HG02970 (cell line): ENCODE measurements around the gene PDE6A.
"Not testable (repeated sequence)": the region's sequence is repeated elsewhere in the genome, so short reads cannot be mapped to it uniquely, and the experiment has no call there.

Experiments used
- ATAC-seq: cut with Tn5 transposase; IDR thresholded peaks from one replicate; pipeline ENCODE4 v1.9.1; 2021; ENCODE audit warnings: mild to moderate bottlenecking, moderate library complexity, moderate number of reproducible peaks; ENCODE audit not compliant: unreplicated experiment, low FRiP score

Gene PDE6A

DNA sequence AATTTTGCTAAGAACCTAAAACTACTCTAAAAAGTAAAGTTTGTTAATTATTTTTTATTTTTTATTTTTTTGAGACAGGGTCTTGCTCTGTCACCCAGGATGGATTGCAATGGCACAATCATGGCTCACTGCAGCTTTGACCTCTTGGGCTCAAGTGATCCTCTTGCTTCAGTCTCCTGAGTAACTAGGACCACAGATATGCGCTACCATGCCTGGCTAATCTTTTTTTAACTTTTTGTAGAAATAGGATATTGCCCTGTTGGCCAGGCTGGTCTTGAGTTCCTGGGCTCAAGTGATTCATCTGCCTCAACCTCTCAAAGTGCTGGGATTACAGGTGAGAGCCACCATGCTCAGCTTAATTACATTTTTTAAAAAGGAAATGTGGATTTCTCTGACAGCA is 45.8 kb downstream of the PDE6A start:
- ATAC-seq, result no peak

DNA sequence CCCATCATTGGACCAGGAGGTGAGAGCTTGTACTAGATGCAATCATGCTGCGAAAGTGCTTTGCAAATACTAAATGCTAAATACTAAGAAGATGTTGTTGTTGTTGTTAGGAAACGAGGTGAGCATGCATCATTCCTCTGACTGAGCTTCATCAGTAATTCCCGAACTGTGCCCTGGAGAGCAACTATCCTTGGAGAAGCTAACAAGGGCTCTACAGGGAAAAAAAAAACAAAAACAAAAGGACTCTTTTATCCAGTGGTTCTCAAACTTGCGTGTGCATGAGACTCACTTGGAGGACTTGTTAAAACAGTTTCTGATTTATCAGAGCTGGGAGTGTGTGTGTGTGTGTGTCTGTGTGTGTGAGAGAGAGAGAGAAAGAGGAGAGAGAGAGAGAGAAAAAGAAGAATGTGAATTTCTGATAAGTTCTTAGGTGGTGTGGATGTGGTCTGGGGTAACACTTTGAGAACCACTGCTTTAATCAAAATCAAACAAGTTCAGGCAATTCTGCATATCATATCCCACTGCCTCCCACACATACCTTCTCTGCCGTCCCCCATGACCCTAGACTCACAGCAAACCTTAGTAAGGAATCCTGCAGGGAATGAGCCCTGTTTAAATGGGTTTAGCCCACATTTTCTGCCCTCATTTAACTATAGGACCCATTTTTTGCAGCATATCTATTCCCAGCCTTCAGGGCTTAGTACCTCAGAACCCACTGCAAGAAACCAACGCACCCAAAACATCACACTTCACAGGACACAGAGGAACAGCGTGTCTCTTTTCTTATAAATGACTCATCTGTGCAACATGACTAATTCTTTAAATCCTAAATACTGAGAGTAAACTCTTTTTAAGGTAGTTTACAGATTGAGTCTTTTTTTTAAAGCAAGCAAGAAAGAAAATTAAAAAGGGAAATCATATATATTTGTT is 48.9 kb downstream of the PDE6A start:
- no peak for ATAC-seq

DNA sequence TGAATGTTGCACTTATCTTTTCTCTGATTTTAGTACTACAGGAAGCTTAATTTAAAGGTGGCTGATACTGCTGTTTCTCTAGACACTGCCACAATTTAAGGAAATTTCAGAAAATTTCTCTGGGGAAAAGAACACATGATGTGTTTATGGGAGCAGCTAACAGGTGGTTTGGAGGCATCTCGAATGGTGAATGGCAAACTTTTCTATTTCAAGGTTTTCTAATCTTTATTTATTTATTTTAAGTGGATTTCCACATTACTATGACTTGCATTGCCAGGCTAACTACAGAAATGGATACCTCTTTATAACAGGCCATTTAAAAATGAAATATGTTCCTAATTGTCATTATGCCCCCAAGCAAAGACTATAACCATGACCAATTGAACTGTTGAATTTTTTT is 50.4 kb downstream of the PDE6A start:
- ATAC-seq, result no peak

DNA sequence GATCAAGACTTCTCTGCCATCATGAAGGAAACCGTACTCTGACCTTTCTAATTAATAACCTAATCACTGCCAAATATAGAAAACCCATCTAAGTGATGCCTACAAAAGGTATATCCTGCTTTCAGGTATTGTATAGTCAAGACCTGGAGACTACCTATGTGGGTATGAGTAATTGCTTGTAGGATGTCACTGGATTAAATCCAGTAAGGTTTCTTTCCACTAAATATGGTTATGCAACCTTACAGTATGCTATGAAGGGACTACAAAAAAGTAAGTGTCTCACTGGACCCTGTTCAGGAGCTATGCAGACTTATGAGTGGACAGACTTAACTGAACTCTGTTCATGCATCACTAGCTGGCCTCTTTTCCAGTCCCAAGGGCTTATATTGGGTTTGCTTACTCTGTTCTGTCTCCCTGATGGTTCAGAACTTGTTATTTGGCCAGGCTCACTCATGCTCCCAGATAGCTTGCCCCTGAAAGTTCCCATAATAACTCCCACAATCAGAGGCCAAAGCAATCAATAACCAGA is 51.1 kb downstream of the PDE6A start:
- ATAC-seq, result no peak

DNA sequence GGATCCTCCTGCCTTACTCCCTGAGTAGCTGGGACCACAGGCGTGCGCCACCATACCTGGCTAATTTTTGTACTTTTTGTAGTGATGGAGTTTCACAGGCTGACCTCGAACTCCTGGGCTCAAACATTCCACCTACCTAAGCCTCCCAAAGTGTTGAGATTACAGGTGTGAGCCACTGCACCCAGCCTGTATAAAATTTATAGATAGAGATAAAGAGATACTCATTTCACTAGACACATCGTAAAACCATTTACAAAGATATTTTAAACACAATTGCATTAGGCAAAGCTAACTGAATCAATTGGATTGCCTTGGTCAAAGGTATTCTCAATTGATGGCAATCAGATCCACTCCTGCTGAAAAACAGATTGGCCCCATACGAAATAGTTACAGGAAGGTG is 52.0 kb downstream of the PDE6A start:
- ATAC-seq, result no peak

DNA sequence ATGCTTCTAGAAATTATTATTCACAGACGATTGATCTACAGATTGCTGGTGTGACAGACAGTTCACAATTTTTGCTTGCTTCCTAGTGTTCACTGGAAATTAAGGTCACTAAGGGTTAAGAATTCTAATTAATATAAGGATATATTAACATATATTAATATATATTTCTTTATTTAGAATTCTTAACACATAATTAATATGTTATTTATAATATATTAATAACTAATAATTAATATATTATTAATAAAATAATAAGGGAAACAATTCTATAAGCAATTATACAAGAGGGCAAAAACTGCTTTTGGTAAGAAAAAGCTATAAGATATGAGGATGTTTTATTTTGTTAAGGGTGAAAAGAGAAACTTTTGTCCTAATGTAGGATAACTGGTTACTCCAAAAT is 56.3 kb downstream of the PDE6A start:
- ATAC-seq, result no peak

DNA sequence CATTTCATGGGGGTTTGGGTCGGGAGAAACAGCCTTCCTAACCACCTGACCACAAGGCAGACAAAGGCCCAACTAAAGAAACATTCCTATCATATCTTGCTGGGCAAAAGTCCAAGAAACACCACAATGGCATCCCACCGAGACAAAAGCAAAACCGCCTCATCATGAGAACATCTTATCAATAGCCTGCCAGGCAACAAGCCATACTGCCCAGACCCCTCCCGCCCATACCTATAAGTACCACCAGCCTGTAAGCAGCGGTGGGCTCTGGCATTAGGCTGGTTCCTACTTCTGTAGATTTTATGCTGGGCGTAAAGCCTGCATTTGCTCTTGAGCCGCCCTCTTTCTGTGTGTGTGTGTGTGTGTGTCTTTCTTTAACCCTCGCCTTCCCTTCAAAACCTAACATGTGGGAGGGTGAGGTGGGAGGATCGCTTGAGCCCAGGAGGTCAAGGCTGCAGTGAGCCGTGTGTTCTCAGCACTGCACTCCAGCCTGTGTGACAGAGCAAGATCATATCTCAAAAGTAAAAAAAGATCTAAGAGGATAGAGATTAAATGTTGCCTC is 56.9 kb downstream of the PDE6A start:
- ATAC-seq, result no peak

DNA sequence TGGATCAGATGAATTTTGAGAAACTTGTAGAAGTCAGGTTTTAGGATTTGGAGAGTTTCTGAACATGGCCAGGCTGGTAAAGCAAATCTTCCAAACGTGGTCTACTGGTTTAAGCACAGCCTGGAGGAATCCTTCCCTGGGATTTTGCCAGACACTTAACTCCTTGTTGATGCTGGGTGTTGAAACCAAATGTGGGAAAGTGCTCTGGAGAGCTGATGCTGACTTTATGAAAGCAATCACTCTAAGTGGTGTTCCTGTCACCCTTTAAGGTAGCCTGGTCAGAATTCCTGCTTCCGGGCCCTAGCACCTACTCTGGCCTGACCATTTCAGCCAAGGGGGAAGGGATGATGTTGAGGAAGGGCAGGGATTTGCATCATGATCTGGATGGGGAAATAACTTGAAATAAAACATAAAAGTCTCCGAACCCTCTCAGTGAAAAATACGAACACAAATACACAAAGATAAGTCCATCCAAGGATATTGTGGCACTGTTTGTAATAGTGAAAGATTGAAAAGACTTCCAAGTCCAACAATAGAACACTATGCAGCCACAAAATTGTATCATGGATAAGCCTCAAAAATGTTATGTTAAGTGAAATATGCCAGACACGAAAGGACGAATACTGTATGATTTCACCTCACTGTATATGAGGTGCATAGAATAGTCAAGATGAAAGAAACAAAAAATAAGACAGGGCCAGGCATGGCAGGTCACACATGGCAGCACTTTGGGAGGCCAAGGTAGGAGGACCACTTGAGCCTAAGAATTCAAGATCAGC is 57.7 kb downstream of the PDE6A start:
- ATAC-seq, result no peak

DNA sequence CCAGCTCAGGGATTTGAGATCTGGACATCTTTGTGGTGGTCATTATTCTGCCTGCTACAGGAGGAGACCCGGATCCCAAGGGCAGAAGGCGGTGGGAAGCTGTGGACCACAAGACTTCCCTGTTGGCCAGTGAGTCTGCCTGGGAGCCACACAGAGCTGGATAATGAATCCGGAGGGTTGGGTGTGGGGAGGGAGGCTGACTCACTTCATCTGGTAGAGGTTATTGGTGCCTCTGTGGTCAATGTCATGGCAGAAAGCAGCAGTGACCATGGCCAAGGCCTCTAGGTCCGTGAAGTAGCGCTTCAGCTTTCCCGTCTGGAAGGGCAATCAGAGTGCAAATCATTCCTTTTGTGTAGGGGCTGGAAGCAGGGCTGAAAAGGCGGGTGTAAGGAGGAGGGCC is 58.5 kb downstream of the PDE6A start:
- ATAC-seq, result no peak

DNA sequence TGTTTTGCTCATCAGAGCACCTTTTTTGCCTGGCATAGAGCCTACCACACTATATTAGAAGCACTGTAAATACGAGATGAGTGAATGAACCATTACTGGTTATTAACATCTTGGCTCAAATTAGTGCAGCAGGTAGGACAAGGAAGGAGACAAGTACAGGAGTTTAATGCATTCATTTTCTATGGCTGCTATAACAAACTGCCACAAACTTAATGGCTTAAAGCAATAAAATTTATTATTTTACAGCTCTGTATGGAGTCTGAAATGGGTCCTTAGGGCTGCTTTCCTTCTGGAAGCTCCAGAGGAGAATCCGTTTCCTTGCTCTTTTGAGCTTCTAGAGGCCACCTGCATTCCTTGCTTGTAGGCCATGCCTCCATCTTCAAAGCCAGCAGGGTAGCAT is 59.1 kb downstream of the PDE6A start:
- no peak for ATAC-seq

DNA sequence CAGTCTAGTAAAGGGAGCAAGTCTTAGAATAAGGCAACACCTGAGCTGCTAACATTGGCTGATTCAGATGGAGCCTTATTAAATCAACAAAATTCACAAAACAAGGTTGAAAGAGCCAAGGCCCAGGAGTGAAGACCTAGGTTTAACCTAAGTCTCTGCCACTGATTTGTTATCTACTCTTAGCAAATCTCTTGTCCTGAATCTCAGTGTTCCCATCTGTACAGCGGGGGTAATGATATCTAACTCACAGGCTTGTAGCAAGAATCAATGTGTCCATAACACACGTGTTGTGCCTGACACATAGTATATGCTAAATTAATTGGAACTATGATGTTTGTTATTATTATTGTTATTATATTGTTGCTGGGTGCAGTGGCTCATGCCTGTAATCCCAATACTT is 61.0 kb downstream of the PDE6A start:
- no peak for ATAC-seq

DNA sequence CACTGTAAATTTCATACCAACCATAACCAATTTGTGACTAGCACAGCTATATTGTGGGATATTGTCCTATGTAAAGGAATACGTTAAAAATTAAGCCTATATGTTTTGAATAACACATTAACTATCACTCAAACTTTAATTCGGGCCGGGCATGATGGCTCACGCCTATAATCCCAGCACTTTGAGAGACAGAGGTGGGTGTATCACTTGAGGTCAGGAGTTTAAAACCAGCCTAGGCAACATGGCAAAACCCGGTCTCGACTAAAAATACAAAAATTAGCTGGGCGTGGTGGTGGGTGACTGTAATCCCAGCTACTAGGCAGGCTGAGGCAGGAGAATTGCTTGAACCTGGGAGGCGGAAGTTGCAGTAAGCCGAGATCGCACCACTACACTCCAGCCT is 62.0 kb downstream of the PDE6A start:
- ATAC-seq, result not testable (repeated sequence)

DNA sequence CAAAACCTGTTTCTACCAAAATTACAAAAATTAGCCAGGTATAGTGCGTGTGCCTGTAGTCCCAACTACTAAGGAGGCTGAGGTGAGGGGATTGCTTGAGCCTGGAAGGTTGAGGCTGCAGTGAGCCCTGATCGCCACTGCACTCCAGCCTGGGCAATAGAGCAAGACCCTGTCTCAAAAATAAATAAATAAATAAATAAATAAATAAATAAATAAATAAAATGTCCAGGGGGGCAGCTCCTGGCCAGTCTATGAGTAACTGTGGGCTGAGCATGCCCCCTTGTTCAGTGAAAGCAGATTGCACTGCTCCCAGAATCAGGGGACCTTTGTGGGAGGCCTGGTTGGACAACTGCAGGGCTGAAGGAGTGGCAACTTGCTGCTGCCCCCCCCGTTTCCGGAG is 62.7 kb downstream of the PDE6A start:
- ATAC-seq, result no peak

DNA sequence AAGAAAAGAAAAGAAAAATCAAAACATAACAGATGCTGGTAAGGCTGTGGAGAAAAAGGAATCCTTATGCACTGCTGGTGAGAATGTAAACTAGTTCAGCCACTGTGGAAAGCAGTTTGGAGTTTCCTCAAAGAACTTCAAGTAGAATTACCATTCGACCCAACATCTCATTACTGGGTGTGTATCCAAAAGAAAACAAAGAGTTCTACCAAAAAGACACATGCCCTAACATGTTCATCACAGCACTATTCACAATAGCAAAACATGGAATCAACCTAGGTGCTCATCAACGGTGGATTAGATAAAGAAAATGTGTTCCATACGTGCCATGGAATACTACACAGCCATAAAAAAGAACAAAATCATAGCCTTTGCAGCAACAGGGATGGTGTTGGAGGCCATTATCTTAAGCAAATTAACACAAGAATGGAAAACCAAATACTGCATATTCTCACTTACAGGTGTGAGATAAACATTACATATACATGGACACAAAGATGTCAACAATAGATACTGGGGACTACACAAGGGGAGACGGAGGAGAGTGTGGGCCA is 63.4 kb downstream of the PDE6A start:
- ATAC-seq, result no peak

DNA sequence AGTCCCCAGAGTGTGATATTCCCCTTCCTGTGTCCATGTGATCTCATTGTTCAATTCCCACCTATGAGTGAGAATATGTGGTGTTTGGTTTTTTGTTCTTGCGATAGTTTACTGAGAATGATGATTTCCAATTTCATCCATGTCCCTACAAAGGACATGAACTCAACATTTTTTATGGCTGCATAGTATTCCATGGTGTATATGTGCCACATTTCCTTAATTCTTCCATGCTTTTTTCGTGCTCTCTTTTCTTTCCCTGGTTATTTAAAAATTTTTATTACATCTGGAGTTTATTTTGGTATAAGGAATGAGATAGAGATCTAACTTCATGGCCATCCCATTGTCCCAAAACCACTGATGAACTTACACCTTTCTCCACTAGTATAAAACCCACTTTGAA is 65.0 kb downstream of the PDE6A start:
- not testable (repeated sequence) for ATAC-seq

DNA sequence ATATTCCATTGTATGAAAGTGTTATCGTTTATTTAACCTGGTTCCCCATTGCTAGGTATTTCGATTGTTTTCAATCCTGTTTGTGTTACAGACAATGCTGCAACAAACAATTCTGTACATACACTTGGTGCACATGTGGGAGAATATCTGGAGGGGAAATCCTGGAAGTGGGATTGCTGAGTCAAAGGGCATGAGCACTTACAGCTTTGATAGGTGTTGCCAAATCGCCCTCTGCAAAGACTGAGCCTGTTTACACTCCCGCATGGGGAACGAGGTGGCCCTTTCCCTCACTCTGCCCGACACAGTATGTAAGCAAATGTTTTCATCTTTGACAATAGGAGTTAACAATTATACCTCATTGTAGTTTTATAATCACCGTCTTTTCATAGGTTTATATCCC is 66.2 kb downstream of the PDE6A start:
- ATAC-seq, result no peak

DNA sequence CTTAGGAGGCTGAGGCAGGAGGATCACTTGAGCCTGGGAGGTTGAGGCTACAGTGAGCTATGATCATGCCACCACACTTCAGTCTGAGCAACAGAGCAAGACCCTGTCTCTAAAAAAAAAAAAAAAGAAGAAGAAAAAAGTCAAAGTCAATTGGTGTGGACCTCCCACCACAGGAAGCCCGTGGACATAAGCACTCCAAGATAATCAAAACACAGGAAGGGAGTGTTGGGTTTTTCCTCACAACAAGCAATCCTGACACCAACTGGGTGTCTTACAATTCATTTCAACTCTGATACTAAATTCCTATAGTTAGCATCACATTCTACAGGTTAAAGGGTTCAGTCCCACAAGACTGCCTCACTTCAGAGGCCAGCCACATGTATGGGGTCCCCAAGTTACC is 70.7 kb downstream of the PDE6A start:
- ATAC-seq, result no peak

DNA sequence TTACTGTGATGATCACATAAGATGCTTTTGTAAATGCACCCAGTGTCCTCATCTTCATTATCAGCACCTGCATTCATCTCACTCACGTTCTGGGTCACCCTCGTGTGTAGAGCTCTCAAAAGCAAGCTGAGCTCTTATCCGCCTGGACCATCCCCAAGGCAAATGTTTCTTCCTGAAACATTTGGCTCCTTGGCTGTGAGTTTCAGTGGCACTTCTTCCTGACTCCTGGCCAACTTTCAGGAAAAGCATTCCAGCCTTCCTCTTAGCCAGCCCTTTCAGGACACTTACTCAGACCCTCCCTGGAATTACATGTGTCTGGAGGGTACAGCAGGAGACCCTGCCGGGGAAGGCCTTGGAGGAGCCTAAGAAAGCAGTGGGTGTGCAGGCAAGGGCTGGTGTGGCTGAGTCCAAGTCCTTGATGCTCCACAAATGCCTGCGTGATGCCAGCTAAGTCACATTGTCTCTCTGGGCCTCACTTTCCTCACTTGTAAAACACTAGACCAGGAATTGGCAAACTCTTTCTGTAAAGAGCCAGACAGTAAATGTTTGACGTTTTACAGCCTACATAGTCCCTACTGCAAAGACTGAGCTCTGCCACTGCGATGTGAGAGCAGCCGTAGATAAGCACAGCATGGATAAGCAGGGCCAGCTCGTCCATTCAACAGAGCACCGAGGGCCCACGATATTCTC is 72.1 kb downstream of the PDE6A start:
- ATAC-seq, result no peak

DNA sequence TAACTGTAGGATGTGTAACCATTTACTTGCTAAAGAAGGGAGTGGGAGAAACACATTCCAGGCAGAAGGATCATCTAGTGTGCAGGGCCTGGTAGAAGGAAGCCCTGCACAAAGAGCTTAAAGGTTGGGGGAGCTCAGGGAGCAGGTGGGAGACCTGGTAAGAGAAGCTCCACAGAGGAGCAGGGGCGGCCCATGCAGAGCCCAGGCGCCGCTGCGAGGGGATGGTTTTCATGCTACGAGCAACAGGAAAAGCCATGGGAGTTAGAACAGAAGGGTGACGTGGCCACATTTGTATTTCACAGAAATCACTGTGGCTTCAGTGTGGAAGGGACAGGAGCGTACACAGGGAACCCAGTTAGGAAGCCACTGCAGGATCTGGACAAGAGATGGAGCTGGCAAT is 73.1 kb downstream of the PDE6A start:
- no peak for ATAC-seq

DNA sequence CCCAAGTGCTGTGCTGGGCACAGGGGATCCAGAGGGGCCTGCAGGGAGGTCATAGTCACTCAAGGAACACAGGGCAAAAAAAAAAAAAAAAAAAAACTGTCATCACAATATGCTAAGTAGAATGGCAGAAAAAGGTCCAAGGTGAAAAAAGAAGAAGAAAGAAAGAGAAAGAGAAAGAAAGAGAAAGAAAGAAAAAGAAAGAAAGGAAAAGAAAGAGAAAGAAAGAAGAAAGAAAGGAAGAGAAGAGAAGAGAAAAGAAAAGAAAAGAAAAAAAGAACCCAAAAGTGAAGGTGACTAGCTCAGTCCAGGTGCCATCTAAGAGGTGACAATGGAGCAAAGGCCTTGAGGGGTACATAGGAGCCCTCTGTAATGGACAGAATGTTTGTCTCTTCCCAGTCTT is 73.9 kb downstream of the PDE6A start:
- no peak for ATAC-seq
